ENCODE data around the gene RPGRIP1L. TPM values are rescaled to one million over a fixed set of nuclear protein-coding genes. Genes with fewer than 3 reads are reported as not detected.
A peak's percentile ranks its signal among the peaks of the same experiment; 100 is the strongest.

Gene RPGRIP1L
- total RNA-seq, 1 donor, result 19.5 TPM

DNA sequence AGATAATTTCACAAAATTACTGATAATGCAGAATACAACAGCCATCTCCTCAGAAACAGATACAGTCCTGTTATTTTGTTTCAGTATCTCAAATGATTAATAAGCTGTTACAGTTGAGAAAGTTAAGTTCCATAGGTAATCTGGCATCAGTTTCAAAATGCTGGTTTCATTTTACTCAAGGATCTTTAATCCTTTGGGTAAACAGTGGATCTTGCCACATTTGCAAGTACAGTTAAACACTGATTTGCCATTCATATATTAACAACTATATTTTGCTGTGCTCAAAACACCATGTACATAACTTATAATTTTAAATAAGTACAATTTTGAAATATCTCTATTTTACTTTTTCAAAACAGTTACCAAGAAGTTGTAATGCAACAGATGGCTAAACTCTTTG, 31.2 kb downstream of the RPGRIP1L start:
- H3K4me3 ChIP-seq (ENCODE audit: low read depth, low read length), result no peak overlapping the region

DNA sequence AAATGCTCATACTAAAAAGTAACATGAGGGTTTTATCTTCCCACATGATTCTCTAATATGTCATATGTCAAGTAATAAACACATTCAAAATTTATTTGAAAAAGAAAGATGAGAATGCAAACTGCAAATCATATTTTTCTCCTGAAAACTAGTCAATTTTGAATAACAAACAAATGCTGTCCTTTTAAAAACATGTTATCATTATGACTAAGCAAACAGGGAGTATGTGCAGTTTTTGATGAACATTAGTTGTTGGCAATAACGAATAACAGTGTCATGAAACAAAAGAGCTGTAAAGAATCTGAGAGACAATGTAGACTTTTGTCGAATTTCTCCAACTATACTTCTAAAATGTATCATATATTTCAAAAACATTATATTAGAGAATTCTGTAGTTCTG, 34.8 kb downstream of the RPGRIP1L start:
- H3K4me3 ChIP-seq (ENCODE audit: low read depth, low read length), result no peak overlapping the region
- DNase-seq (ENCODE audit: low read depth), result no peak
- TF ChIP-seq, protein P1, sequence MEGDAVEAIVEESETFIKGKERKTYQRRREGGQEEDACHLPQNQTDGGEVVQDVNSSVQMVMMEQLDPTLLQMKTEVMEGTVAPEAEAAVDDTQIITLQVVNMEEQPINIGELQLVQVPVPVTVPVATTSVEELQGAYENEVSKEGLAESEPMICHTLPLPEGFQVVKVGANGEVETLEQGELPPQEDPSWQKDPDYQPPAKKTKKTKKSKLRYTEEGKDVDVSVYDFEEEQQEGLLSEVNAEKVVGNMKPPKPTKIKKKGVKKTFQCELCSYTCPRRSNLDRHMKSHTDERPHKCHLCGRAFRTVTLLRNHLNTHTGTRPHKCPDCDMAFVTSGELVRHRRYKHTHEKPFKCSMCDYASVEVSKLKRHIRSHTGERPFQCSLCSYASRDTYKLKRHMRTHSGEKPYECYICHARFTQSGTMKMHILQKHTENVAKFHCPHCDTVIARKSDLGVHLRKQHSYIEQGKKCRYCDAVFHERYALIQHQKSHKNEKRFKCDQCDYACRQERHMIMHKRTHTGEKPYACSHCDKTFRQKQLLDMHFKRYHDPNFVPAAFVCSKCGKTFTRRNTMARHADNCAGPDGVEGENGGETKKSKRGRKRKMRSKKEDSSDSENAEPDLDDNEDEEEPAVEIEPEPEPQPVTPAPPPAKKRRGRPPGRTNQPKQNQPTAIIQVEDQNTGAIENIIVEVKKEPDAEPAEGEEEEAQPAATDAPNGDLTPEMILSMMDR (IDR thresholded peaks at IDR 0.05; ENCODE audit: insufficient read depth, low read length), result no peak

More for the DNA sequence above, 31.2 kb downstream of the RPGRIP1L start:
- TF ChIP-seq, protein P1 (IDR thresholded peaks at IDR 0.05; ENCODE audit: insufficient read depth, low read length), result no peak
- no peak for DNase-seq (ENCODE audit: low read depth)

DNA sequence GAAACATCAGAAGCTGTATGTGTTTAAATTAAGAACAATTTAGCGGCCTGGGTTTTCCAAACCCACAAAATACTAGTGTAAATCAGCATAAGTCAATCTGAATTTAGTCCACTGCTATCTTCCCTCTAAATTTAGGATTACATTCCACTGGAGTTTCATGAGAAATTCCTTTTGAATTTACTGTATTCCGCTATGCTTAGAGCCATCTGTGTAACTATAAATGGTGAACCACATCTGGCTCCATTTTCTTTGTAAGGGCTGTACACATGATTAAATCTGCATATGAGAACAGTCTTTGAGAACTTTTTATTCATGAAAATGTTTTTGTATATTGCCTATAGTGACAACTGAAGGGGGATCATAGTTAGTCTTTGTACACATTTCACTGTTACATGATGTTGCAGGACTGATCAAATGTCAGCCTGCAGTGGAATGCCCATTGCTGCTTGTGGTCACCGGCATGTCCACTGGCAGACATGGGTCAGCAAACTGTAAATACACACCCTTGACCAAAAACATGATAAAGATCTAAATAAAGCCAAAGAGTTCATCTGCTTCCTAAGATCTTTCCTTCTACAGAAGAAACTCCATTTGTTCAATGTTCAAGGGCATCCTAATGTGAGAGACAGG, 36.8 kb downstream of the RPGRIP1L start:
- TF ChIP-seq, protein P1 (IDR thresholded peaks at IDR 0.05; ENCODE audit: insufficient read depth, low read length), result no peak
- no peak overlapping the region for H3K4me3 ChIP-seq (ENCODE audit: low read depth, low read length)
- DNase-seq (ENCODE audit: low read depth), result peak; percentile 21

DNA sequence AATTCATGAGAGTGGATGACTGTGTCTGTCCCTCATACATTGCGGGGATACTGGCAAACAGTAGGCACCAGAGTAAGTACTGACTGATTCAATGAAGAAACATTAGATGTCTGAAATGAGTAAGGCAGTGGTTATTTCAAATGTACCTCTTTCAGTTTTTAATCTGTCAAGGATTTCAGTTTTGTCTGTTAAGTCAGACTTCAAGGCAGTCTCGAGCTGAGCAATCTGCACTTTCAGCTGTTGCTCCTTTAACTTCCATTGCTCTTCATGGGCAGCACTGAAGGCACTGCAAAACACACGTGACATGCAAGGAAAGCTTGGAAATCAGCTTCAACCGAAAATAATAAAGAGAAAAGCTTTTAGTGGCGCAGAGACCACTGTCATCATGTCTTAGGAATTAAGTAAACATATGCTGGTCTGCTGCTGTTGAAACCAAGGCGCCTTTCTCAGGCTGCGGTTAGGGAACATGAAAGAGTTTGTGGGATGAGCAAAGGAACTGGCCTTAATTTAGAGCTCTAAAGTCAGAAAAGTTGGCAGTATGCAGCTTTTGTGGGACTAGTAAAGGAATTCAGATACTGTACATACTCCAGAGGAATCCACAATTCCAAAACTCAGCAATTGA, 38.8 kb downstream of the RPGRIP1L start:
- H3K4me3 ChIP-seq (ENCODE audit: low read depth, low read length), result peak overlapping the region; percentile 42
- TF ChIP-seq, protein P1 (IDR thresholded peaks at IDR 0.05; ENCODE audit: insufficient read depth, low read length), result no peak
- DNase-seq (ENCODE audit: low read depth), result peak; percentile 94

DNA sequence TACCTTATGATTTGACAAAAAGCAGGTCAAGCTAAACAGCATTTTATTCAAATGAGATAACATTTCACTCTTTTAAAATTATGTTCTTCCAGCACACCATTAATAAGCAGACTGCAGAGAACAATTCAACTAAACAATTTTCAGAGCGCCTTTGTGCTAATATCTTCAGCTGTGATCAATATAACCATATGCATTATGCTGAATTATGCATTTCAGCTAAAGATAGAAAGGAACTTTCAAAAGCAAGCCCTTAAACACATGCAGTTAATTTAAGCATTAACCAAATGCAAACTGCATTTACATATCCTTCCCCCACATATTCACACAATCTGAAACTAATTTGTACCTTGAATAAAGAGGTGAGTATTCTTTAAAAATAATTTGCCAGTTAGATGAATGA, 41.6 kb downstream of the RPGRIP1L start:
- no peak overlapping the region for H3K4me3 ChIP-seq (ENCODE audit: low read depth, low read length)
- TF ChIP-seq, protein P1 (IDR thresholded peaks at IDR 0.05; ENCODE audit: insufficient read depth, low read length), result no peak
- no peak for DNase-seq (ENCODE audit: low read depth)

DNA sequence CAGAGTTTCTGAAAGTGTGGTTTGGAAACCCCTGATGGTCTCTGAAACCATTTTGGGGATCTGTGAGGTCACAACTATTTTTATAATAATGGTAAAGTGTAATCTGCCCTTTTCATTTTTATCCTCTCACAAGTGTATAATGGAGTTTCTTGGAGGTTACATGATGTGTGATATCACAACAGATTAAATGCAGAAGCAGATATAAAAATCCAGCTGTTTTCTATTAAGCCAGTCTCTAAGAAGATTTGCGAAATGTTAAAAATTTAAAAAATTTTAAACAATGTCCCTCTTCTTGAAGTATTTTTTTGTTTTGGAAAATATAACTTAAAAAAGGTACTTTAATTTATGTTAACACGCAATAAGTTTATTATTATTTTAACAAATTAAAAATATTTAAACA, 48.7 kb downstream of the RPGRIP1L start:
- DNase-seq (ENCODE audit: low read depth), result no peak
- TF ChIP-seq, protein P1 (IDR thresholded peaks at IDR 0.05; ENCODE audit: insufficient read depth, low read length), result no peak
- H3K4me3 ChIP-seq (ENCODE audit: low read depth, low read length), result no peak overlapping the region
